ENCODE measurements around the gene AKT1.

AKT1 gene

DNA sequence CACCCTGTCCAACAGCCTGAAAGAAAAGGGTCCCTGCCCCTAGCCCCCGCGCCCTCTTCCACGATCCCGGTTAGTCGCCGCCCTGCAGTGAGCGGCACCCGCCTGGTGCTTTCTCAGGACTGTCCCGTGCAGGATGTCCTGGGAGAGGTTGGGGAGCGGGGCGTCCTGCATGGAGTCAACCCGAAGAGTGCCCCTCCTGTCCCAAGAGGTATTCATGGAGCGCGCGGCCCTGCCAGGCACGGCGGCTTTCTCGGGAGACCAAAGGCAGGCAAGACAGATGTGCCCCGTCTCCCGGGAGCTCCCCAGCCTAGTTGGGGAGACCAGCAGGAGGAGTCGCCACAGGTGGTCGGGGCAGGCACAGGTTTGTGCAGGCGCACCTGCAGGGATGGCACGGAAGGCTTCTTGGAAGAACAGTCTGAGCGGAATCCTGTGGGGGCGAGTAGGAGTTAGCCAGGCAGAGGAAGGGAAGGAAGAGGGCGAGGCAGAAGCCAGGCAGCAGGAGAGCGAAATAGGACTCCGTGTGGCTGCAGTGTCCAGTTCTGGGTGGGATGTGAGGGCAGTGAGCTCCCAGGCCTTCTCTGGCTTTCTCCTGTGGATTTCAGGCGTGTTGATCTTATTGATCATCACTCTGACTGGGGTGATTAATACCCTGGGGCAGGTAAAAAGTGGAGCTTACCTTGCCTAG is 41.9 kb downstream of the AKT1 start:
- peaks cover 7% of the 10 kb centered on the region for H3K4me1 ChIP-seq (ENCODE audit: low read depth, poor library complexity, severe bottlenecking)

GRCh38 chr14:104752735-104753527 is 42.6 kb downstream of the AKT1 start, which contains the start of gene SIVA1:
TSS of gene SIVA1 (plus strand) at chr14:104753147. CDS start at chr14:104753202, 55 bp downstream.
- Histone ChIP-seq H3K9ac (peak within 1 kb of the TSS; percentile 83), H3K27ac (peak within 1 kb of the TSS; percentile 45), H2AFZ (ENCODE audit: low read depth) (peak within 1 kb of the TSS; percentile 91), H3K36me3 (ENCODE audit: insufficient read depth) (no peaks in the 10 kb centered on the region), H3K79me2 (ENCODE audit: insufficient read depth, low read depth) (peaks cover 17% of the 10 kb centered on the region; the same call in 1 of the 2 replicates), H3K4me2 (peak within 1 kb of the TSS; percentile 61), H3K4me3 (IDR thresholded peaks at IDR 0.05; ENCODE audit: insufficient read depth, low read depth, low read length) (no peak within 1 kb of the TSS), H4K20me1 (ENCODE audit: insufficient read depth) (no peaks in the 10 kb centered on the region), H3K27me3 (ENCODE audit: insufficient read depth, low read depth) (no peaks in the 10 kb centered on the region), H3K4me1 (ENCODE audit: low read depth, poor library complexity, severe bottlenecking) (peaks cover 7% of the 10 kb centered on the region)
- TF ChIP-seq, protein P1, sequence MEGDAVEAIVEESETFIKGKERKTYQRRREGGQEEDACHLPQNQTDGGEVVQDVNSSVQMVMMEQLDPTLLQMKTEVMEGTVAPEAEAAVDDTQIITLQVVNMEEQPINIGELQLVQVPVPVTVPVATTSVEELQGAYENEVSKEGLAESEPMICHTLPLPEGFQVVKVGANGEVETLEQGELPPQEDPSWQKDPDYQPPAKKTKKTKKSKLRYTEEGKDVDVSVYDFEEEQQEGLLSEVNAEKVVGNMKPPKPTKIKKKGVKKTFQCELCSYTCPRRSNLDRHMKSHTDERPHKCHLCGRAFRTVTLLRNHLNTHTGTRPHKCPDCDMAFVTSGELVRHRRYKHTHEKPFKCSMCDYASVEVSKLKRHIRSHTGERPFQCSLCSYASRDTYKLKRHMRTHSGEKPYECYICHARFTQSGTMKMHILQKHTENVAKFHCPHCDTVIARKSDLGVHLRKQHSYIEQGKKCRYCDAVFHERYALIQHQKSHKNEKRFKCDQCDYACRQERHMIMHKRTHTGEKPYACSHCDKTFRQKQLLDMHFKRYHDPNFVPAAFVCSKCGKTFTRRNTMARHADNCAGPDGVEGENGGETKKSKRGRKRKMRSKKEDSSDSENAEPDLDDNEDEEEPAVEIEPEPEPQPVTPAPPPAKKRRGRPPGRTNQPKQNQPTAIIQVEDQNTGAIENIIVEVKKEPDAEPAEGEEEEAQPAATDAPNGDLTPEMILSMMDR (conservative IDR thresholded peaks at IDR 0.05; ENCODE audit: low read depth, low read length), result no peak

More for the DNA sequence above, 41.9 kb downstream of the AKT1 start:
- Histone ChIP-seq H2AFZ (ENCODE audit: low read depth) (no peak overlapping the region), H3K79me2 (ENCODE audit: insufficient read depth, low read depth) (peaks cover 17% of the 10 kb centered on the region; the same call in 1 of the 2 replicates), H3K4me3 (IDR thresholded peaks at IDR 0.05; ENCODE audit: insufficient read depth, low read depth, low read length) (no peak overlapping the region), H3K27me3 (ENCODE audit: insufficient read depth, low read depth) (no peaks in the 10 kb centered on the region), H3K27ac (no peak overlapping the region), H3K36me3 (ENCODE audit: insufficient read depth) (no peaks in the 10 kb centered on the region), H3K4me2 (peak overlapping the region; percentile 61), H4K20me1 (ENCODE audit: insufficient read depth) (no peaks in the 10 kb centered on the region), H3K9ac (peak overlapping the region; percentile 83)
- TF ChIP-seq, protein P1 (conservative IDR thresholded peaks at IDR 0.05; ENCODE audit: low read depth, low read length), result no peak

GRCh38 chr14:104752423-104752734 is 43.2 kb downstream of the AKT1 start:
- H3K27ac ChIP-seq, result peak overlapping the region; percentile 45; the same call in 1 of the 2 replicates

More at GRCh38 chr14:104752423-104752734, 43.2 kb downstream of the AKT1 start:
- peak overlapping the region; percentile 50; the same call in 1 of the 2 replicates for H3K4me2 ChIP-seq
- H3K79me2 ChIP-seq (ENCODE audit: insufficient read depth, low read depth), result peaks cover 17% of the 10 kb centered on the region; the same call in 1 of the 2 replicates
- no peaks in the 10 kb centered on the region for H4K20me1 ChIP-seq (ENCODE audit: insufficient read depth)
- TF ChIP-seq, protein P1 (conservative IDR thresholded peaks at IDR 0.05; ENCODE audit: low read depth, low read length), result no peak
- H3K9ac ChIP-seq, result peak overlapping the region; percentile 47; the same call in 1 of the 2 replicates
- H3K4me3 ChIP-seq (IDR thresholded peaks at IDR 0.05; ENCODE audit: insufficient read depth, low read depth, low read length), result no peak overlapping the region
- H2AFZ ChIP-seq (ENCODE audit: low read depth), result peak overlapping the region; percentile 91
- peaks cover 7% of the 10 kb centered on the region for H3K4me1 ChIP-seq (ENCODE audit: low read depth, poor library complexity, severe bottlenecking)
- no peaks in the 10 kb centered on the region for H3K36me3 ChIP-seq (ENCODE audit: insufficient read depth)
- H3K27me3 ChIP-seq (ENCODE audit: insufficient read depth, low read depth), result no peaks in the 10 kb centered on the region

Measured in KMS-11 (cell line).